Measurements from ENCODE around the gene EFCAB8. TPM values are rescaled to one million over a fixed set of nuclear protein-coding genes. Genes with fewer than 3 reads are reported as not detected.

Gene EFCAB8
- total RNA-seq, 1 experiment from 2014 or later: 0.09 TPM

DNA sequence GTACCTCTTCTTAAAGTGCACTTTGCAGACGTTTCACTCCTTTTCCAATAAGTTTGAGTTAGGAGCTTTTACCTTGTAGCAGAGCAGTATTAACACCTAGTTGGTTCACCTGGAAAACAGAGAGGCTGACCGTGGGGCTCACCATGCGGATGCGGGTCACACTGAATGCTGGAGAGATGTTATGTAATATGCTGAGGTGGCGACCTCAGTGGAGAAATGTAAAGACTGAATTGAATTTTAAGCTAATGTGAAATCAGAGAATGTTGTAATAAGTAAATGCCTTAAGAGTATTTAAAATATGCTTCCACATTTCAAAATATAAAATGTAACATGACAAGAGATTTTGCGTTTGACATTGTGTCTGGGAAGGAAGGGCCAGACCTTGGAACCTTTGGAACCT is 9.9 kb upstream of the EFCAB8 start:
- Histone ChIP-seq H4K20me1 (ENCODE audit: control insufficient read depth, insufficient read depth, insufficient read length) (no peaks in the 10 kb centered on the region), H3K9ac (ENCODE audit: extremely low read depth, insufficient read length, low read length) (no peak overlapping the region), H2BK5ac (ENCODE audit: insufficient read length, low read length) (no peak overlapping the region), H3K4me1 (ENCODE audit: insufficient read depth, low read length) (0 out of 2 replicates have a peak, but pooled peaks cover 3% of the 10 kb centered on the region), H4K5ac (ENCODE audit: insufficient read length, low read depth, low read length) (no peak overlapping the region), H4K8ac (replicated peaks; ENCODE audit: insufficient read length, low read depth, low read length) (no peak overlapping the region), H2BK20ac (ENCODE audit: low read depth, low read length, poor library complexity, severe bottlenecking) (no peak overlapping the region), H2BK120ac (ENCODE audit: low read depth, low read length, poor library complexity, severe bottlenecking) (no peak overlapping the region), H3K23ac (ENCODE audit: insufficient read length, low read depth, low read length) (no peak overlapping the region), H2BK15ac (ENCODE audit: low read depth, low read length) (no peak overlapping the region), H3K14ac (ENCODE audit: insufficient read depth, low read length) (no peak overlapping the region), H3K79me2 (ENCODE audit: insufficient read depth, low read length) (0 out of 2 replicates have a peak, but pooled peaks cover 2% of the 10 kb centered on the region), H3T11ph (ENCODE audit: low read length) (no peak overlapping the region), H3K27ac (ENCODE audit: insufficient read length, low read depth, low read length) (no peak overlapping the region), H3K9me3 (ENCODE audit: control insufficient read depth, low read depth, low read length) (no peaks in the 10 kb centered on the region), H2BK12ac (ENCODE audit: insufficient read length, low read depth, low read length) (no peak overlapping the region), H3K56ac (ENCODE audit: insufficient read length, low read depth, low read length) (no peak overlapping the region), H4K91ac (ENCODE audit: insufficient read length, low read depth, low read length) (no peak overlapping the region), H3K23me2 (ENCODE audit: insufficient read length, low read depth, low read length, poor library complexity, severe bottlenecking) (no peaks in the 10 kb centered on the region), H3K27me3 (ENCODE audit: insufficient read depth, low read length) (no peaks in the 10 kb centered on the region), H3K4me2 (ENCODE audit: insufficient read depth, insufficient read length, low read length) (no peak overlapping the region), H2AFZ (ENCODE audit: low read length) (no peak overlapping the region), H3K18ac (ENCODE audit: insufficient read length, low read depth, low read length) (no peak overlapping the region), H3K4ac (ENCODE audit: low read depth, low read length) (no peak overlapping the region), H2AK5ac (ENCODE audit: insufficient read length, low read length) (no peak overlapping the region), H3K79me1 (ENCODE audit: insufficient read depth, low read depth, low read length, poor library complexity, severe bottlenecking) (no peaks in the 10 kb centered on the region)
- H3K27me3 Mint-ChIP-seq (ENCODE audit: low read depth): no peaks in the 10 kb centered on the region
- no peak overlapping the region for H3K4me3 Mint-ChIP-seq
- H3K27ac Mint-ChIP-seq: peak overlapping the region in 2 of 3 experiments; percentile 8 to 19; a peak in 3 of 7 replicates
- peaks cover 13 to 23% of the 10 kb centered on the region in 2 experiments for H3K4me1 Mint-ChIP-seq
- TF ChIP-seq, protein P1, sequence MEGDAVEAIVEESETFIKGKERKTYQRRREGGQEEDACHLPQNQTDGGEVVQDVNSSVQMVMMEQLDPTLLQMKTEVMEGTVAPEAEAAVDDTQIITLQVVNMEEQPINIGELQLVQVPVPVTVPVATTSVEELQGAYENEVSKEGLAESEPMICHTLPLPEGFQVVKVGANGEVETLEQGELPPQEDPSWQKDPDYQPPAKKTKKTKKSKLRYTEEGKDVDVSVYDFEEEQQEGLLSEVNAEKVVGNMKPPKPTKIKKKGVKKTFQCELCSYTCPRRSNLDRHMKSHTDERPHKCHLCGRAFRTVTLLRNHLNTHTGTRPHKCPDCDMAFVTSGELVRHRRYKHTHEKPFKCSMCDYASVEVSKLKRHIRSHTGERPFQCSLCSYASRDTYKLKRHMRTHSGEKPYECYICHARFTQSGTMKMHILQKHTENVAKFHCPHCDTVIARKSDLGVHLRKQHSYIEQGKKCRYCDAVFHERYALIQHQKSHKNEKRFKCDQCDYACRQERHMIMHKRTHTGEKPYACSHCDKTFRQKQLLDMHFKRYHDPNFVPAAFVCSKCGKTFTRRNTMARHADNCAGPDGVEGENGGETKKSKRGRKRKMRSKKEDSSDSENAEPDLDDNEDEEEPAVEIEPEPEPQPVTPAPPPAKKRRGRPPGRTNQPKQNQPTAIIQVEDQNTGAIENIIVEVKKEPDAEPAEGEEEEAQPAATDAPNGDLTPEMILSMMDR (conservative IDR thresholded peaks at IDR 0.05): no peak
- no CpG with 5 or more reads among the region's 6 CpGs for WGBS (ENCODE audit: extremely low coverage, insufficient read length, low lambda C conversion rate)
- H3K36me3 Mint-ChIP-seq (ENCODE audit: insufficient read depth in 1 of 3, low read depth in 3 of 3): peaks cover 40 to 86% (median 68%) of the 10 kb centered on the region in 3 experiments; a peak in 6 of 7 replicates
- H3K9me3 Mint-ChIP-seq: no peaks in the 10 kb centered on the region
- DNase-seq: no peak

Measured in H9 (cell line).